HTERT RPE-1 (cell line): ENCODE measurements around the gene TYMP.

ENCODE experiments used
- in situ Hi-C: fragments of 300-500 bp; cut with MboI; formaldehyde crosslinking; loops from 4 replicates; pipeline ENCODE4 v1.14.3; 2020; ENCODE audit warnings: low sequenced_read_pairs

Gene TYMP

GRCh38 chr22:50563413-50564160 is 33.8 kb upstream of the TYMP start:
- in situ Hi-C loops = no loop called here

GRCh38 chr22:50562523-50563412 is 33.0 kb upstream of the TYMP start, which contains the start of gene SYCE3:
Gene SYCE3 (minus strand): TSS chr22:50562919. CDS start chr22:50556405, 6,514 bp downstream.
- in situ Hi-C loops = no loop called here

- in situ Hi-C loops = no loop called here
Measured at GRCh38 chr22:50561401-50562358, 31.9 kb upstream of the TYMP start.

- in situ Hi-C loops = no loop called here
Measured at GRCh38 chr22:50560034-50560433, 30.2 kb upstream of the TYMP start.

- in situ Hi-C loops = no loop called here
Measured at GRCh38 chr22:50556703-50557102, 26.9 kb upstream of the TYMP start.

- in situ Hi-C loops = no loop called here
Measured at GRCh38 chr22:50553310-50553709, 23.5 kb upstream of the TYMP start.

GRCh38 chr22:50551160-50551752 is 21.4 kb upstream of the TYMP start:
- in situ Hi-C loops = no loop called here

GRCh38 chr22:50550395-50550794 is 20.6 kb upstream of the TYMP start:
- in situ Hi-C loops = no loop called here

GRCh38 chr22:50548921-50549790 is 19.3 kb upstream of the TYMP start:
- in situ Hi-C loops = no loop called here

- in situ Hi-C loops = no loop called here
Measured at GRCh38 chr22:50548040-50548920, 18.5 kb upstream of the TYMP start.

GRCh38 chr22:50547263-50547985 is 17.6 kb upstream of the TYMP start:
- in situ Hi-C loops = no loop called here

- in situ Hi-C loops = no loop called here
Measured at GRCh38 chr22:50546326-50547262, 16.8 kb upstream of the TYMP start.

GRCh38 chr22:50545522-50546325 is 15.9 kb upstream of the TYMP start, which contains the start of gene KLHDC7B:
Gene KLHDC7B (plus strand): TSS chr22:50545899. CDS start chr22:50546244, 345 bp downstream.
- in situ Hi-C loops = no loop called here

- in situ Hi-C loops = no loop called here
Measured at GRCh38 chr22:50544746-50545253, 15.0 kb upstream of the TYMP start.

- in situ Hi-C loops = no loop called here
Measured at GRCh38 chr22:50544078-50544745, 14.4 kb upstream of the TYMP start.
